LHCN-M2 (cell line): Measurements from ENCODE around the gene ITGAL. TPM values are rescaled to one million over a fixed set of nuclear protein-coding genes. Genes with fewer than 3 reads are reported as not detected.

Experiments used
- DNase-seq: peaks from one replicate; pipeline ENCODE4 v3.0.0-alpha.2; 2012; ENCODE audit warnings: low read depth
- total RNA-seq: library from RNA; depleted of rRNA; stranded (reverse); fragments of >200 nt; gene quantifications from 2 replicates; pipeline ENCODE4 v1.2.3, GENCODE V29; 2014; rRNA removed

The ITGAL gene
- total RNA-seq, 1 experiment from 2014 or later, result not detected

DNA sequence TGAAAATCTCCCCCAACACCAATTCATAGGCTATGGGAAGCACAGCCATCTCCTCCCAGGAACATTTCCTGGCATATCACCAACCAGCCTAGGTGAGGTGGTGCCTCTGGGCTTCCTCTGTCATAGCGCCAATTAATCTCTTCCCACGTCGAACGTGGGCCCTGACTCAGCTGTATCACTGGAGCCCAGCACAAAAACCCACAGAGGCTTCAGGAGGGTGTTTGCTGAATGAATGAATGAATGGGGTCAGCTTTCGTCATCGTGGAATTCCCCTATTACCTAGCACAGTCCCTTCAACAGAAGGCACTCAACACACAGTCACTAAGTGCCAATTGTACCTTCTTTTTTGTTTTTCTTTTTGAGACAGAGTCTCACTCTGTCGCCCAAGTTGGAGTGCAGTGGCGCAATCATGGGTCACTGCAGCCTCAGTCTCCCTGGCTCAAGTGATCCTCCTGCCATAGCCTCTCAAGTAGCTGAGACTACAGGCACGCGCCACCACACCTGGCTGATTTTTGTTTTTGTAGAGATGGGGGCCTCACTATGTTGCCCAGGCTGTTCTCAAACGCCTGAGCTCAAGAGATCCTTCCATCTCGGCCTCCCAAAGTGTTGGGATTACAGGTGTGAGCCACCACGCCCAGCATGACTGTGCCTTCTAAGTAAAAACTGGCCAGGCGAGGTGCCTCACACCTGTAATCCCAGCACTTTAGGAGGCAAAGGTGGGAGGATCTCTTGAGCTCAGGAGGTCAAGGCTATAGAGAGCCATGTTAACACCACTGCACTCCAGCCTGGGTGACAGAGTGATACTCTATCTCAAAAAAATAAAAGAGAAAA, 94.8 kb downstream of the ITGAL start:
- DNase-seq, result no peak

DNA sequence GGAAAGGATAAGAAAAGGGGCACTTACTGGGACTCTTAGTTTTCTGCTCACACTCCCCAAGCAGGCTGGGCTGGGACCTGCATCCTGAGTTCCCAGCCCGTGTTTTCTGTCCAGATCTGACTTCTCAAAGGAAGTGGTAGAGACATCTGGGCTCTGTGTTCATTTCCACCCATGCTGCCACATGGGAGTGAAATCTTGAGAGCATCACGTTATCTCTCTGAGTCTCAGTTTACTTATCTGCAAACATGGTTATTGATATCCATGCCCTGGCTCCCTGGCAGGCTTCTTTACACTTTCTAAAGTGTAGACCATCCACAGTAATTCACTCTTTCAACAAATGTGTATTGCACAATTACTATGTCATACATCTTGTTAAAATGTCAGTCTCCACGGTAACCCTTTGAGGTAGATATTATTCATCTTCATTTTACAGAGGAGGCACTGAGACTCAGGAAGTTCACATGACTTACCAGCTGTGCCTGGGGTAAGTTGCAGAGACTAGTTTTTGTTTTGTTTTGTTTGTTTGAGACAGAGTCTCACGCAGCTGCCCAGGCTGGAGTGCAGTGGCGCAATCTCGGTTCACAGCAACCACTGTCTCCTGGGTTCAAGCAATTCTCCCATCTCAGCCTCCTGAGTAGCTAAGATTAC, 95.6 kb downstream of the ITGAL start:
- peak; percentile 93 for DNase-seq

DNA sequence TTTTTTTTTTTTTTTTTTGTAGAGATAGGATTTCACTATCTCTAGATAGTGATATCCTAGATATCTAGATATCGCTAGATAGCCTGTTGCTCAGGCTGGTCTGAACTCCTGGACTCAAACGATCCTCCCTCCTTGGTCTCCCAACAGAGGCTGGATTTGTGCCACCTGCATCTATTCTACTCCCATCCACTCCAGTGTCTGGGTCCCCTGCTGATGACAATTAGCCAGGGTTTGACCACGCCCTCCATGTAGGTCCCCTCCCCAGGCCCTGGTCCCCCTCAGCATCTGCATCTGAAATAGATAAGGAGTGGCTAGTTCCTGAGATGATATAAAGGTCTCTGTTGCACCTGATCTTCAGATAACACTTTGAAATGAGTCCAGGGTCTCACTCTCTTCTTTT, 96.7 kb downstream of the ITGAL start:
- no peak for DNase-seq

DNA sequence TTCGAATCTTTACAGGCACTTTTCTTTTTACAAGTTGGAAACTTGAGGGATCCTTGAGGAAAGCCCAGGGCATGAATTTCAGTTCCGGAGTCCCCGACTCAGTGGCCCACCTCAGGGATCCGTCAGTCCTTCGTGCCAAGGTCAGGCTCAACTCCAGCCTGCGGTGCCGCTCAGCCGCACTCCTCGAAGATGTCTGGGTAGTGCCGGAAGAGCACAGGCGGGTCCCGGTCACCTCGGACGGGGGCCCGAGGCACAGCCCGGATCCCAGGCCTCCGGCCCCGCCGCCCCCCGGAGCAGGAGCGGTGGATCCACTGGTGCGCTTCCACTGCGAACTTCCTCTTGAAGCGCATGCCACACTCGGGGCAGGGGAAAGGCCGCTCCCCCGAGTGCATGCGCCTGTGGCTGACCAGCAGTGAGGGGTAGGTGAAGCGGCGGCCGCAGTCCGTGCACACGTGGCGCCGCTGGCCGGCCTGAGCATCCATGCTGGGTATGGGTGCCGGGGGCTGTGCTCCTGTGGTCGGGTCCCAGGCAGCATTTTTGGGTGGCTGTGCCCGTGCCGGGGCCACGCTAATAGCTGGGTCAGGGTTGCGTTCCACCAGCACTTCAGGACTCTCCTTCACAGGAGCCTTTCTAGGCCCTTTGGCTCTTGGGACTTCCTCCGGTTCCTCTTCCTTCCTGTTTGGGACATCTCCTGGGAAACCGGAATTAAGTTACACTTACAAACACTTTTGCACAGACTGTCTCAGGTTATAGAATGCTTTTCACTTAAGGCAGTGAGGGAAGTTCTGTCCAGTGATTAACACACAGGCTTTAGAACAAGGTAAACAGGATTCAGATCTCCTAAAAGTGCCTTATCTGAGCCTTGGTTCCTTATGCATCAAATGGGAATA, 97.4 kb downstream of the ITGAL start:
- peak; percentile 8 for DNase-seq

DNA sequence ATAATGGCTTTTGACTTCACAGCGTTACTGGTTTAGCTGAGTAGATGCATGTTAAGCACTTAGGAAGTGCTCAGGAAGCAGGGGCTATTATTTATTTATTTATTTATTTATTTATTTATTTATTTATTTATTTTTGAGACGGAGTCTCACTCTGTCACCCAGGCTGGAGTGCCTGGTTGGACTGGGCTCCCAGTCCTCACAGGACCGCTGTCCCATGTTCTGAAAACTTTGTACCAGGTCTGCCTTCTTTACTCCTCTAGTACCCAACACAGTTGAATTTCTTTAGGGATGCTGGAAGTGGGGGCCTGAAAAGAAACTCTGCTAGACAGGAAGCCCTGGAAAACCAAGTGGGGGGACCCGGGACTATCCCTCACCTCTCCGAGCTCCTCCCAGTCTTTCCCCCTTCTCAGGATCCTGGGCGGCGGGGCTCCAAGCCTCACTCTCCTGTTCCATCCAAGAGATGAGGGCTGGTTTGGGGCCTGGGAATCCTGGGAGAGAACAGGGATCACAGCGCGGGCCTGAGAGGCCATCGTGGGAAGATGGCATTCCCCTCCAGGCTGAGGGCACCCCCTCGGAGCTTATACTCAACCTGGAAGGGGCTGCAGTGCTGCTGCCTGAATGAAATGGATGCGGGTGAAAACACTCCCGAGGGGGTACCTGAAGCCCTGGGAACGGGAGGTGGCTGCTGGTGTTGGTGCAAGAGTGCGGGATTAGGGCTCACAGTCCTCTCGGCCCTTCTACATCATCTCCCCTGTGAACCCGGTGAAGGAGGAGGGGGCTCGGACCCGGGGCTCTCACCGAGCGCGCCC, 98.3 kb downstream of the ITGAL start:
- DNase-seq, result peak; percentile 33

DNA sequence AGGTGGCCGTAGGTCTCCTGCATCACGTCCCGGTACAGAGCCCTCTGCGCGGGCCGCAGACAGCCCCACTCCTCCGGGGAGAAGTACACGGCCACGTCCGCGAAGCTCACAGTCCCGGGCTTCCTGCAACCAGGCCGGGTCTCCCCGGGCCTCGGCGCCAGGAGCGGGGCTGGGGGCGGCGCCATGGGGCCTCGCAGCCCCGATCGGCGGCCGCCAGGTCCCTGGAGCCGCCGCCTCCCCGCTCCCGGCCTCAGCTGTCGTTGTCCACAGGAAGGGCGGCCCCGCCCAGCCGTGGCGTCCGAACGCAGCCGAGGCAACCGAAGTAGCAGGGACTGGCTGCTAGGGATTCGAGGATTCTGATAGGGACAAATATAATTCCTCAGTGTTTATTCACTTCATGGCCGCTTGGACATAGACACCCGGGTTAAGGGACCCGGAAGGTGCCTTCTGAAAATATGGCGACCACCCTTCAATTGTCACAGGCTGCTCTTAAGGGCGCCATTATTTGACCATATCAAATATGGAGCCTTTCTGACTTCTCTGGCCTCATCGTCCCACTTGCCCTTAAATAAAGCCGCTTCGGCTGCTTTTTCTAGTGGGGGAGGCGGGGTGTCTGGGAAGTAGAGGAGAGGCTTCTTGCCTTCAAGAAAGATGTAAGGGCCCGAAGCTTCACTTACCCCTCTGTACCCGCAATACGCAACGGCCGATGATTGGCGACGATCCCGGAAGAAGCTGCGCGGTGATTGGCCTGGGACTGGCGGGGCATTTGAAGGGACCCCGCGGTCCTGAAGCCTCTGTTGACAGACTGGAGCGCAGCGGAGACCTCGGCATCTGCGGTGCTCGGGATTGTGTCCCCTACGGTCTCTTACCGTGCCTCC, 99.1 kb downstream of the ITGAL start, which contains the start of gene ZNF688:
Gene ZNF688 (minus strand): TSS at position 270 of the 878 bp plus-strand sequence. CDS start 85 bp downstream, at position 185.
- DNase-seq, result peak; percentile 98

Other genes with a start within 250 kb of the ITGAL start
- gene NPIPB13, start 224.3 kb upstream of the ITGAL start, total RNA-seq, result 0.57 and 0.58 TPM in 2 replicates
- 65.6 and 67.6 TPM in 2 replicates for gene CD2BP2, start 117.4 kb upstream of the ITGAL start, total RNA-seq
- 41.8 and 43.9 TPM in 2 replicates for gene TBC1D10B, start 102.2 kb upstream of the ITGAL start, total RNA-seq
- gene MYL11, start 97.9 kb upstream of the ITGAL start, total RNA-seq, result 7.2 TPM in 1 of 2 replicates, not detected in the other
- 0.17 TPM in 1 of 2 replicates, not detected in the other for gene SEPTIN1, start 90.2 kb upstream of the ITGAL start, total RNA-seq
- 8.8 and 10.3 TPM in 2 replicates for gene ZNF48, start 77.3 kb upstream of the ITGAL start, total RNA-seq
- gene ZNF771, start 65.1 kb upstream of the ITGAL start, total RNA-seq, result 19.7 and 19.9 TPM in 2 replicates
- gene DCTPP1, start 42.7 kb upstream of the ITGAL start, total RNA-seq, result 31.7 and 33.6 TPM in 2 replicates
- 5.1 and 10.0 TPM in 2 replicates for gene SEPHS2, start 26.9 kb upstream of the ITGAL start, total RNA-seq
- 36.7 and 40.6 TPM in 2 replicates for gene ZNF768, start 53.8 kb downstream of the ITGAL start, total RNA-seq
- gene ZNF747, start 62.1 kb downstream of the ITGAL start, total RNA-seq, result 13.3 TPM in 2 replicates
- 7.8 and 9.6 TPM in 2 replicates for gene ZNF764, start 85.6 kb downstream of the ITGAL start, total RNA-seq
- 11.9 and 16.2 TPM in 2 replicates for gene ZNF688, start 99.0 kb downstream of the ITGAL start, total RNA-seq
- gene ZNF785, start 113.0 kb downstream of the ITGAL start, total RNA-seq, result 8.5 and 9.6 TPM in 2 replicates
- 8.7 and 12.5 TPM in 2 replicates for gene ZNF689, start 137.6 kb downstream of the ITGAL start, total RNA-seq
- 9.3 and 12.7 TPM in 2 replicates for gene PRR14, start 178.2 kb downstream of the ITGAL start, total RNA-seq
- gene FBRS, start 185.7 kb downstream of the ITGAL start, total RNA-seq, result 20.1 and 23.0 TPM in 2 replicates
- gene SRCAP, start 226.4 kb downstream of the ITGAL start, total RNA-seq, result 10.3 and 16.1 TPM in 2 replicates